ENCODE measurements around the gene LRRC19.

Gene LRRC19

DNA sequence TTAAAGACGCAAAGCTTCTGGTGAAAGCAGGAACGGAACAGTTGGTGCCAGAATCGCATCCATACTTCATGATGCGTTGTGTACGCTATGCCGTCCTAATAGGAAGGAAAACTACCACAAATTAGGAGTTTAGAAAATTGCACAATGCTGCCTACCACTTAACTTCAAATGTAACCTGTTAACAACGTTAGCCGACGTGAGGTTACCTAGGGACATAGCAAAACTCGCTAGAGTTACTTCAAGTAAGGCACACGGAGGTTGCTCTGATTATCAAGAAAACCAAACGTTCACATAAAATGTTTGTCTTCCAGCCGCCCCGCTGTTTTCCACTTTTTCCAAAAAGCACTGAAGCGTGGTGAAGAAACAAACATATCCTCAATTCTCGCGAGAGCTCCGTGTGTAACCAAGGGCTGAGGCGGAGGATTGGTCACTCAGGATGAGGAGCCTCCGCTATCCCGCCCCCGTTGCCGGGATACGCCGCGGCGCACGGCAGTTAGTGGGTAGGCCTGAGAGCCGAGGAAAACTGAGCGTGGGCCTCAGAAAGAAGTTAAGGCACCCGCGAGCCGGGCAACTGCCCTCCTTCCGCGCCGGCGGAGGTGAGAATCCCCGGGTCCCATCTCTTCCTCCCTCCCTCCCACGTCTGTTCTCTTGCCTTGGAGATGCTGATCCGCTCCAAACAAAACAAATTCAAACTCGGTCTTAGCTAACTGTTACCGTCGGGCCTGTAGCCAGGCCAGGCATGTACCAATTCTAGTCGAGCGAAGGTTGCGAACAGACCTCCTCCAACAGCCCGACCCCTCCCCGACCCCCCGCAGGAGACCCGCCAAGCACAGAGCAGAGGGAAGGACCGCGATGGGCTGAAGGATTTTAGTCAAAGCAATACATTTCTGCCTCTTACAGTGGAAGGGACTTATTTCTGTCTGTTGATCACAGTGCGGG, 49.3 kb downstream of the LRRC19 start, which contains the start of gene IFT74:
IFT74 (plus strand) TSS at position 492 of the 939 bp plus-strand sequence. CDS start 5,556 bp downstream, outside the sequence.
- peak within 1 kb of the TSS; percentile 90 for H3K27ac ChIP-seq
- TF ChIP-seq, protein P1, sequence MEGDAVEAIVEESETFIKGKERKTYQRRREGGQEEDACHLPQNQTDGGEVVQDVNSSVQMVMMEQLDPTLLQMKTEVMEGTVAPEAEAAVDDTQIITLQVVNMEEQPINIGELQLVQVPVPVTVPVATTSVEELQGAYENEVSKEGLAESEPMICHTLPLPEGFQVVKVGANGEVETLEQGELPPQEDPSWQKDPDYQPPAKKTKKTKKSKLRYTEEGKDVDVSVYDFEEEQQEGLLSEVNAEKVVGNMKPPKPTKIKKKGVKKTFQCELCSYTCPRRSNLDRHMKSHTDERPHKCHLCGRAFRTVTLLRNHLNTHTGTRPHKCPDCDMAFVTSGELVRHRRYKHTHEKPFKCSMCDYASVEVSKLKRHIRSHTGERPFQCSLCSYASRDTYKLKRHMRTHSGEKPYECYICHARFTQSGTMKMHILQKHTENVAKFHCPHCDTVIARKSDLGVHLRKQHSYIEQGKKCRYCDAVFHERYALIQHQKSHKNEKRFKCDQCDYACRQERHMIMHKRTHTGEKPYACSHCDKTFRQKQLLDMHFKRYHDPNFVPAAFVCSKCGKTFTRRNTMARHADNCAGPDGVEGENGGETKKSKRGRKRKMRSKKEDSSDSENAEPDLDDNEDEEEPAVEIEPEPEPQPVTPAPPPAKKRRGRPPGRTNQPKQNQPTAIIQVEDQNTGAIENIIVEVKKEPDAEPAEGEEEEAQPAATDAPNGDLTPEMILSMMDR (conservative IDR thresholded peaks at IDR 0.05) = no peak

DNA sequence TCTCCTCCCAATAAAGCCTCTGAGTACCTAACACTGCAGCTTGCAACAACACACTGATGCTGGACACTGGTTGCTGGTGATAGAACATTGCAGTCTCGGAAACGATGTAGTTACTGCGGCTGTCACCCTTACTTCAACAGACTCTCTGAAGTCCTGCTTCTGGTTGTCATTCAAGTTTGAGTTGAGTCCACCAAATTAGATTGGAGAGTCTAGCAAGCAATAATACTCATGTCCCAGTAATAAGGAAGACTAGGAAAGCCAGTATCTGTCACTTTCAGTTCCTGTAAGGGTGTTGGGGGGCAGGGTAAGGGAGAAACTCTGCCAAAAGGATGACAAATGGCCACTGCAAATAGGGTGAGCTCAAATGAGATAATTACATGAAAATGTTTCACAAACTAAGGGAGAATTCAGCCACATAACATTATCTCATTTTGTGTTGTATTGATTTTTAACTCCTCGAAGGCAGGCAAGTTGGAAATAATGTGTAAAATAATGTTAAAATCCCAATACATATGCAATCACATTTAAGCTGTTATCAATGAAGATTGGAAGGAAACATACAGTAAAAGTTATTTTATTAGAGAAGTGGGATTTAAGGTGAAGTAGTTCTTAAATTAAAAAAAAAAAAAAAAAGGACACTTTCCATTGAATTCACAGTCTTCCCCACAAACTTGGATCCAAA, 50.1 kb downstream of the LRRC19 start:
- H3K27ac ChIP-seq = peak overlapping the region; percentile 90

DNA sequence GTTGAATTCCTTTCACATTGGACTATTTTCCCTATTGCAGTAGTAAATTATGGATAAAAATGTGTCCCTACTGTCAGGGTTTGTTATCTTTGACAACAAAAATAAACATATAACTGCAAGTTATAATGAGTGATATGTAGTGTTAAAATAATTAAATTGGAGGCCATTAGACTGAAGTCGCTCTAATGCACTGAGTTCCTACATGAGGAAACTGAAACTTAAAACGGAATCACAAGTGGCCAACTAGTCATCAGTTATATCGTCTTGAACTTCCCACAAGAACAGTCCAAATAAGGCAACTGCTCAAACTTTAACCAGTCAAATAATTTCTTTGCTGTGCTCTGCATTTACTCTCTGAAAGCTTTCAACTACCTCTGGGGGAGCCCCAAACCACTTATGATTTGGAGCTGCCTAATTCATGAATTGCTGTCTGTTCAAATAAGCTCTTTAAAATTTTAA, 51.4 kb downstream of the LRRC19 start:
- H3K27ac ChIP-seq = no peak overlapping the region
- TF ChIP-seq, protein P1 (conservative IDR thresholded peaks at IDR 0.05) = no peak

More for the DNA sequence above, 50.1 kb downstream of the LRRC19 start:
- TF ChIP-seq, protein P1 (conservative IDR thresholded peaks at IDR 0.05) = no peak

DNA sequence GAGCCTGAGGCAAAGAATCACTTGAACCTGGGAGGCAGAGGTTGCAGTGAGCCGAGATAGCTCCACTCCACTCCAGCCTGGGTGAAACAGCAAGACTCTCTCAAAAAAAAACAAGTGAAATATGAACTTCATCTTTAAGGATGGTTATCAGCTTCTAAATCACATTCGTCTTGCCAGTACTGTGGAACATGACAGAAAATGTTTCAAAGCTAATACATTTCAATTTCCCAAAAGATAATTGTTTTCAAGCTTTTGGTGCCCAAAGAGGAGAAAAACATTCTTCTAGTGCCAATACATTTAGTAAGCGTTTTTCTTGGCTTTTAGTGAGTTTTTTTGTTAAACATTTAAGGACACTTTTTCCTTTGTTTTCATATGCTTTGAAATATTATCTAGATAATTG, 53.7 kb downstream of the LRRC19 start:
- TF ChIP-seq, protein P1 (conservative IDR thresholded peaks at IDR 0.05) = no peak

DNA sequence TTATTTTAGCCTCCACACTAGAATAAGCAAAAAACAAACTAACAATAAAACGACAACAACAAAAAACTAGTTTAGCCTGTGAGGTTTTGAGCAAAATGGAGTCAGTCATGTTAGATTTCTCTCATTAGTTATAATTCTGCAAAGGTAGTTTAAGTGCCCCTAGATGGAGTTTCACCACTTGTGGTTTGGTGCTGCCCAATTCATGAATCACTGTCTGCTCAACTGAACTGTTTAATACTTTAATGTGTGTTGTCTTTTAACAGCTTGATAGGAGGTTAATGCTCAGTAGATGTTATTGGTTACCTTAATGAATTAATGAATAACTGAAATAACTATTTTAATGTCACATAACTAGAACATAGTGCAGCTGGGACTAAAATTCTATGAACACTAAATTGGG, 55.0 kb downstream of the LRRC19 start:
- H3K27ac ChIP-seq = no peak overlapping the region
- TF ChIP-seq, protein P1 (conservative IDR thresholded peaks at IDR 0.05) = no peak

More for the DNA sequence above, 53.7 kb downstream of the LRRC19 start:
- H3K27ac ChIP-seq = no peak overlapping the region

DNA sequence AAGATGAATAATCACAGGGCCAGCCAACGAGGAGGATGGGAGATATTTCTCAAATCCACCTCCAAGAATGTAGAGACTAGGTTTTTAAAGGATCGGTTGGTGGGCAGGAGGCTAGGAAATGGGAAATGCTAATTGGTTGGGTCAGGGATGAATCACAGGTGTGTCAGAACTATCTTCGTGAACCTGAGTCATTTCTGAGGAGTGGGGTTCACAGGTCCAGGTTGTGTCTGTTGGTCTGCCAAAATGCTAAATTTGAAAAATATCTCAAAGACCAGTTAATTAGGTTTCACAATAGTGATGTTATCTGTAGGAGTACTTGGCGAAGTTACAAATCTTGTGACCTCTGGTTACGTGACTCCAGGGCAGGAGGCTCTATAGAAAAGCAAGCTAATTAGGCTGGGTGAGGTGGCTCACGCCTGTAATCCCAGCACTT, 55.8 kb downstream of the LRRC19 start:
- TF ChIP-seq, protein P1 (conservative IDR thresholded peaks at IDR 0.05) = no peak

DNA sequence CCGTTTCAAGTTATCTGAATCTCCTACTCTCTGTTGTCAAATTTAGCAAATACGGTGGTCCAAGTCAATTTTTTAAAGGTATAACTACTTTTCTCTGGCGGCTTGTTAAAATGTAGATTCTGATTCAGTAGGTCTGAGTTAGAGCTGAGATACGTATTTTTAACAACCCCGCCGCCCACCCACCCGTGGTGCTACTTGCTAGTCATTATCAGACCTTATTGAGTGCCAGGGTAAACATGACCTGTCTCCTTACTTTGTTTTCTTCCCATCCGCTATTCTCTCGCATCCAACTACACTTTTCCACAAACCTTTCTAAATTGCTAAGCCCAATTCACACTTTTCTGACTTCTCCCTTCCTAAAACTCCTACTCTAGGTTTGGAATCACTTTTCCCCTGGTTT, 57.7 kb downstream of the LRRC19 start:
- TF ChIP-seq, protein P1 (conservative IDR thresholded peaks at IDR 0.05) = no peak
- peak overlapping the region; percentile 98 for H3K27ac ChIP-seq

More for the DNA sequence above, 55.8 kb downstream of the LRRC19 start:
- no peak overlapping the region for H3K27ac ChIP-seq
